Bronchial epithelial cell (primary cell): ENCODE measurements around the gene JPT1. TPM values are rescaled to one million over a fixed set of nuclear protein-coding genes. Genes with fewer than 3 reads are reported as not detected.
A peak's percentile ranks its signal among the peaks of the same experiment; 100 is the strongest.
"Not testable (repeated sequence)": the region's sequence is repeated elsewhere in the genome, so short reads cannot be mapped to it uniquely, and the experiment has no call there.

Source experiments
- DNase-seq: peaks from one replicate; pipeline ENCODE4 v3.0.0-alpha.2; 2010; ENCODE audit warnings: low read depth
- FAIRE-seq: peaks from 2 replicates; lab custom pipeline; 2011; peaks lifted over from hg19 to GRCh38; lab: Jason Lieb, UNC
- H3K27me3 ChIP-seq: 2 replicates; pipeline ENCODE4 v1.5.1; 2011; ENCODE audit warnings: low read length; ENCODE audit not compliant: control insufficient read depth, insufficient read depth
- H3K36me3 ChIP-seq: 2 replicates; pipeline ENCODE4 v1.5.1; 2011; ENCODE audit warnings: low read length; ENCODE audit not compliant: control insufficient read depth, insufficient read depth
- H3K4me3 ChIP-seq: 2 replicates; pipeline ENCODE4 v1.5.1; 2011; ENCODE audit warnings: mild to moderate bottlenecking, low read depth, low read length, control low read depth
- CTCF ChIP-seq: IDR thresholded peaks from 2 replicates; pipeline ENCODE4 v1.5.1; 2011; ENCODE audit warnings: mild to moderate bottlenecking, moderate library complexity, low read length, control low read depth, inconsistent platforms; ENCODE audit not compliant: insufficient read depth, severe bottlenecking
- total RNA-seq: library from RNA; depleted of rRNA; stranded (reverse); fragments of >200 nt; gene quantifications from 2 replicates; pipeline ENCODE4 v1.2.1, GENCODE V29; 2014

Gene JPT1
- total RNA-seq, 1 donor from 2014 or later = 188 TPM

- Histone ChIP-seq H3K36me3 (peaks cover 26% of the 10 kb centered on the region), H3K27me3 (no peaks in the 10 kb centered on the region), H3K4me3 (no peak overlapping the region)
- no peak for TF ChIP-seq CTCF
- no peak for FAIRE-seq
- no peak for DNase-seq
Measured at GRCh38 chr17:75144816-75145512, 9.3 kb downstream of the JPT1 start.

- TF ChIP-seq CTCF = no peak
- FAIRE-seq = no peak
- no peak for DNase-seq
- no peak overlapping the region for H3K4me3 ChIP-seq
- peaks cover 20% of the 10 kb centered on the region for H3K36me3 ChIP-seq
- no peaks in the 10 kb centered on the region for H3K27me3 ChIP-seq
Measured at GRCh38 chr17:75142236-75142971, 11.9 kb downstream of the JPT1 start.

DNA sequence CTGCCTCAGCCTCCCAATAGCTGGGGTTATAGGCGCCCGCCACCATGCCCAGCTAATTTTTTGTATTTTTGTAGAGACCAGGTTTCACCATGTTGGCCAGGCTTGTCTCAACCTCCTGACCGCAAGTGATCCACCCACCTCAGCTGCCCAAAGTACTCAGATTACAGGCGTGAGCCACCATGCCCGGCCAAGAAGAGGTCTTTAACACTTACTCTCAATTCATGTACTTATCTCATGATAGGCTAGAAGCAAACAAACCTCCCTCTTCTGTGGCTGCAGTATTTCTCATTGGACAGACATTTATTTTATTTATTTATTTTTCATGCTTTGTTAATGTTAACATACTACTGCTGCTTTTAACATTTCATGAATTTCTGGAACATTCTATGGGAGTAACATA lies 15.8 kb downstream of the JPT1 start:
- Histone ChIP-seq H3K27me3 (no peaks in the 10 kb centered on the region), H3K36me3 (peaks cover 5% of the 10 kb centered on the region), H3K4me3 (no peak overlapping the region)
- DNase-seq (peak; percentile 68), FAIRE-seq (no peak)
- no peak for TF ChIP-seq CTCF

- not testable (repeated sequence) for H3K36me3 ChIP-seq, FAIRE-seq, DNase-seq, H3K4me3 ChIP-seq, H3K27me3 ChIP-seq
Measured at GRCh38 chr17:75137762-75138161, 16.6 kb downstream of the JPT1 start.

DNA sequence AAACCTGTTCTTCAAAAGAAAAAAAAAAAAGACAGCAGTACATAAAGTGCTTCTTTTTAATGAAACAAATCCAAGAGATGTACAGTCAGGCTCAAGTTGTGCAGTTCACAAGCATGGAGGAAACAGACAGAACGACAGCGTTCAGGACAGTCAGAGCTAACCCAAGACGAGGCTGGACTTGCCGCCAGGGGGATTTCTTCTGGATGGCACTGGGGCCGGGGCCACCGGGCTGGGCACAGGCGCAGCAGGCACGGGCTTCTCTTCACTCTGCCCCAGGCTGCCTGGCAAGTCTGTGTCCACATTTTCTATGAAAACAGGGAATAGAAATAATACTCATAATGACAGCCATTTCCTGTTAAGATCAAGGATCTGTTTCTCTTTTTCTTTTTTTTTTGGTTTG lies 18.4 kb downstream of the JPT1 start:
- DNase-seq = peak; percentile 59
- no peak overlapping the region for H3K4me3 ChIP-seq
- no peaks in the 10 kb centered on the region for H3K27me3 ChIP-seq
- no peak for FAIRE-seq
- no peaks in the 10 kb centered on the region for H3K36me3 ChIP-seq
- TF ChIP-seq CTCF = peak; percentile 70

DNA sequence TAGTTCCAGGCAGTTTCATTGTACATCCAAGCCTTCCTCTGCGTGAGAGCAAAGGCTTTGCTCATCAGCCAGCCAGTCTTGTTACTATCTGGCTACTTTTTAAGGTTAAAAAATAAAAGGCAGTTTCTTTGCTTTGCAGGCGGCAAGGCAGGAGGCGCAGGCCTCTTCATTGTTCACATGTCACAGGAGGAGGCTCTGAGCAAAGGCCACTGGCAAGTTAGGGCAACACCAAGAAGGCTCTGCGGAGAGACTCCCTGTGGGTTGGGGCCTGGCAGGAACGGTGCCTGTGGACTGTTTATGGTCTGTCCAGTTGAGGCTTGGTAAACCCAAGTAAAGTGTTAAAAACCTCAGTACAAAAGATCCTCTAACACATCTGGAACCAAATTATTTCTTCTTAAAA lies 18.9 kb downstream of the JPT1 start:
- DNase-seq (peak; percentile 41), FAIRE-seq (no peak)
- Histone ChIP-seq H3K27me3 (no peaks in the 10 kb centered on the region), H3K36me3 (no peaks in the 10 kb centered on the region), H3K4me3 (no peak overlapping the region)
- no peak for TF ChIP-seq CTCF

DNA sequence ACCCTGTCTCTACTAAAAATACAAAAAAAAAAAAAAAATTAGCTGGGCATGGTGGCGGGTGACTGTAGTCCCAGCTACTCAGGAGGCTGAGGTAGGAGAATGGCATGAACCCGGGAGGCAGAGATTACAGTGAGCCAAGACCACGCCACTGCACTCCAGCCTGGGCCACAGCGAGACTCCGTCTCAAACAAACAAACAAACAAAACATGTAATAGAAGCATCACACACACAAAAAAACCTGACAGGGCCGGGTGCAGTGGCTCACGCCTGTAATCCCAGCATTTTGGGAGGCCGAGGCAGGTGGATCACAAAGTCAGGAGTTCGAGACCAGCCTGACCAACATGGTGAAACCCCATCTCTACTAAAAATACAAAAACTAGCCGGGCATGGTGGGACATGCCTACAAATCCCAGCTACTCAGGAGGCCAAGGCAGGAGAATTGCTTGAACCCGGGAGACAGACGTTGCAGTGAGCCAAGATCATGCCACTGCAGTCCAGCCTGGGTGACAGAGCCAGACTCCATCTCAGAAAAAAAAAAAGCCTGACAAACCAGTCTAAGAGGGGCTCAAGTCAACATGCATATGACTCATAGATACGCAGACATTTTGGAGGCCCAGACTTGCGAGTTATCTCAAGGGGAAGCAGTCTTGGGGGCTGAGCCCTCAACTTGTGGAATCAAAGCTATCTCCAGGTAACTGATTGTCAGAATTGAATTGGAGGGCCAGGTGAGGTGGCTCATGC lies 20.5 kb downstream of the JPT1 start:
- not testable (repeated sequence) for H3K36me3 ChIP-seq, FAIRE-seq, H3K27me3 ChIP-seq, H3K4me3 ChIP-seq
- peak; percentile 71 for DNase-seq
